ENCODE results near the gene ZFP64. TPM values are rescaled to one million over a fixed set of nuclear protein-coding genes. Genes with fewer than 3 reads are reported as not detected.
"Not testable (repeated sequence)": the region's sequence is repeated elsewhere in the genome, so short reads cannot be mapped to it uniquely, and the experiment has no call there.

Gene ZFP64
- total RNA-seq, 1 experiment from 2014 or later: 49.8 TPM

- POLR2A ChIA-PET (ENCODE audit: unreplicated experiment): no interaction called here
- Histone ChIP-seq H2AFZ (no peak overlapping the region), H3K9me3 (ENCODE audit: insufficient read depth, low read depth) (no peaks in the 10 kb centered on the region), H3K4me2 (no peak overlapping the region), H3K36me3 (ENCODE audit: low read depth) (no peaks in the 10 kb centered on the region), H3K27ac (no peak overlapping the region), H3K4me3 (no peak overlapping the region), H3K4me1 (replicated peaks; ENCODE audit: insufficient read depth) (no peaks in the 10 kb centered on the region), H3K9me2 (ENCODE audit: insufficient read depth) (no peaks in the 10 kb centered on the region), H3K79me2 (ENCODE audit: low read depth) (no peaks in the 10 kb centered on the region), H4K20me1 (ENCODE audit: insufficient read depth) (no peaks in the 10 kb centered on the region), H3K27me3 (ENCODE audit: insufficient read depth, low read depth) (peaks cover 54% of the 10 kb centered on the region), H3F3A (ENCODE audit: insufficient read depth, low read depth) (no peaks in the 10 kb centered on the region)
- no TSS peak for BruUV-seq (replicated peaks)
- DNase-seq: no peak
- TF ChIP-seq EZH2 (IDR thresholded peaks at IDR 0.05; ENCODE audit: low read depth) (no peak), CTCF (conservative IDR thresholded peaks at IDR 0.05) (no peak)
- CTCF ChIA-PET: interaction anchor here (0.7 kb wide), 1 partner anchor 27 kb away, joined by 6 read pairs; no protein-coding TSS in a partner anchor
- intact Hi-C loops (cut with micrococcal nuclease; ENCODE audit: unreplicated experiment): no loop called here
These were observed 39.7 kb upstream of the ZFP64 start for GRCh38 chr20:52231230-52231746.

GRCh38 chr20:52230409-52230808 lies 38.8 kb upstream of the ZFP64 start:
- TF ChIP-seq CTCF (conservative IDR thresholded peaks at IDR 0.05) (no peak), EZH2 (IDR thresholded peaks at IDR 0.05; ENCODE audit: low read depth) (no peak)
- Histone ChIP-seq H3K27me3 (ENCODE audit: insufficient read depth, low read depth) (peaks cover 54% of the 10 kb centered on the region), H3K4me3 (no peak overlapping the region), H2AFZ (no peak overlapping the region), H3K27ac (no peak overlapping the region), H3K4me1 (replicated peaks; ENCODE audit: insufficient read depth) (no peaks in the 10 kb centered on the region), H3K9me2 (ENCODE audit: insufficient read depth) (no peaks in the 10 kb centered on the region), H3K36me3 (ENCODE audit: low read depth) (no peaks in the 10 kb centered on the region), H3K9me3 (ENCODE audit: insufficient read depth, low read depth) (no peaks in the 10 kb centered on the region), H4K20me1 (ENCODE audit: insufficient read depth) (no peaks in the 10 kb centered on the region), H3F3A (ENCODE audit: insufficient read depth, low read depth) (no peaks in the 10 kb centered on the region), H3K79me2 (ENCODE audit: low read depth) (no peaks in the 10 kb centered on the region), H3K4me2 (no peak overlapping the region)
- no peak for DNase-seq
- CTCF ChIA-PET: no interaction called here
- intact Hi-C loops (cut with micrococcal nuclease; ENCODE audit: unreplicated experiment): no loop called here
- no TSS peak for BruUV-seq (replicated peaks)
- POLR2A ChIA-PET (ENCODE audit: unreplicated experiment): no interaction called here

- H4K20me1 ChIP-seq (ENCODE audit: insufficient read depth); H3F3A ChIP-seq (ENCODE audit: insufficient read depth, low read depth); H2AFZ ChIP-seq; H3K9me3 ChIP-seq (ENCODE audit: insufficient read depth, low read depth); POLR2A ChIA-PET (ENCODE audit: unreplicated experiment); H3K27ac ChIP-seq; H3K36me3 ChIP-seq (ENCODE audit: low read depth); H3K9me2 ChIP-seq (ENCODE audit: insufficient read depth); DNase-seq; BruUV-seq (replicated peaks); H3K79me2 ChIP-seq (ENCODE audit: low read depth); intact Hi-C loops (cut with micrococcal nuclease; ENCODE audit: unreplicated experiment); CTCF ChIA-PET; H3K4me2 ChIP-seq; H3K4me1 ChIP-seq (replicated peaks; ENCODE audit: insufficient read depth); H3K4me3 ChIP-seq: not testable (repeated sequence)
- peaks cover 55% of the 10 kb centered on the region for H3K27me3 ChIP-seq (ENCODE audit: insufficient read depth, low read depth)
These were observed 37.8 kb upstream of the ZFP64 start for GRCh38 chr20:52229346-52229745.

GRCh38 chr20:52226370-52226769 lies 34.8 kb upstream of the ZFP64 start:
- Histone ChIP-seq H3K36me3 (ENCODE audit: low read depth) (no peaks in the 10 kb centered on the region), H3K79me2 (ENCODE audit: low read depth) (no peaks in the 10 kb centered on the region), H3K9me3 (ENCODE audit: insufficient read depth, low read depth) (peaks cover 8% of the 10 kb centered on the region; the same call in 1 of the 2 replicates), H3F3A (ENCODE audit: insufficient read depth, low read depth) (no peaks in the 10 kb centered on the region), H3K4me2 (no peak overlapping the region), H3K9me2 (ENCODE audit: insufficient read depth) (no peaks in the 10 kb centered on the region), H3K27ac (no peak overlapping the region), H2AFZ (no peak overlapping the region), H3K4me1 (replicated peaks; ENCODE audit: insufficient read depth) (no peaks in the 10 kb centered on the region), H3K27me3 (ENCODE audit: insufficient read depth, low read depth) (peaks cover 75% of the 10 kb centered on the region), H4K20me1 (ENCODE audit: insufficient read depth) (no peaks in the 10 kb centered on the region), H3K4me3 (no peak overlapping the region)
- TF ChIP-seq EZH2 (IDR thresholded peaks at IDR 0.05; ENCODE audit: low read depth): no peak
- TF ChIP-seq CTCF (conservative IDR thresholded peaks at IDR 0.05): no peak
- CTCF ChIA-PET: no interaction called here
- intact Hi-C loops (cut with micrococcal nuclease; ENCODE audit: unreplicated experiment): loop anchor here (2.0 kb wide), 1 partner anchor 26 kb away; no protein-coding TSS in a partner anchor
- no peak for DNase-seq
- POLR2A ChIA-PET (ENCODE audit: unreplicated experiment): no interaction called here
- no TSS peak for BruUV-seq (replicated peaks)

Measured in PC-9 (cell line).